GM18511 (cell line): Measurements from ENCODE around the gene TBATA.
"Not testable (repeated sequence)": the region's sequence is repeated elsewhere in the genome, so short reads cannot be mapped to it uniquely, and the experiment has no call there.

Source experiments
- ATAC-seq: cut with Tn5 transposase; IDR thresholded peaks from one replicate; pipeline ENCODE4 v1.9.1; 2021; ENCODE audit warnings: mild to moderate bottlenecking, moderate library complexity; ENCODE audit not compliant: unreplicated experiment

TBATA gene

DNA sequence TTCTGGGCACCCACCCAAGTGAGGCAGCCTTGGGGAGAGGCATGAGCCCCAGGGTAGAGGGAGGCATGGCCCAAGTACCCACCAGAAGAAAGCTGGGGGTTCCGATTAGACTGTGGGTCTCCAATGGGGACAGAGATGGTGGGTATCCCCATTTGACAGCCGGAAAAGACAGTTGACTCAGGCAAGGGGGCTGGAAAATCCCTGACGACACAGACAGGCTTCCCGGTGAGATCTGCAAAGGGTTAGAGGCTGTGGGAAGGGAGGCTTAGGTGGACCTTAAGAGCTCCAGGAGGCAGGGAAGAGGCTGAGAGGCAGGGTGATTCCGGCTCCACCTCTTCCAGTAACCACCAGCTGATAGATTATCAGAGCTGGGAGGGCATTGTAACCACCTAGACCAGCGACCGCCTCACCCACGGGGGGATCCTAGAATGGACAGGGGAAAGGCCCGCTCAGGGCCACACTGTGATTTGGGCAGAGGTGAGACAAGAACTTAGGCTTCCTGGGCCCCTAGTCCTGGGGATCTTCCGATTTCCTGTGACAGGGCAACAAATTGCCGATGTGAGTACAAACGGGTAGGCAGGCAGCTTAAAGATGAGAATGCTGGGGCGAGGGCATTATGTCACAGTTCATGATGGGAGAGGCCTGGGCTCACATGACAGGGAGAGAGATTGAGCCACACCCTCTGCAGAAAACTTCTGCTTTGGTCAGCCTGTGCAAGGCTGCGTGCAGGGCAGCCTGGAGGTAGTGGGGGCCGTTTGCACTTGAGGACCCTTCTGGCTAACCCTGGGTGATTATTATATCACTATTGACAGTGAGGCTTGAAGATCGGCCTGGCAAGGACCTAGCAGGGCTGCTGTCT lies 5.4 kb downstream of the TBATA start:
- no peak for ATAC-seq

GRCh38 chr10:70779088-70779487 lies 6.1 kb downstream of the TBATA start:
- no peak for ATAC-seq

- ATAC-seq: no peak
Measured at GRCh38 chr10:70778267-70778924, 6.8 kb downstream of the TBATA start.

DNA sequence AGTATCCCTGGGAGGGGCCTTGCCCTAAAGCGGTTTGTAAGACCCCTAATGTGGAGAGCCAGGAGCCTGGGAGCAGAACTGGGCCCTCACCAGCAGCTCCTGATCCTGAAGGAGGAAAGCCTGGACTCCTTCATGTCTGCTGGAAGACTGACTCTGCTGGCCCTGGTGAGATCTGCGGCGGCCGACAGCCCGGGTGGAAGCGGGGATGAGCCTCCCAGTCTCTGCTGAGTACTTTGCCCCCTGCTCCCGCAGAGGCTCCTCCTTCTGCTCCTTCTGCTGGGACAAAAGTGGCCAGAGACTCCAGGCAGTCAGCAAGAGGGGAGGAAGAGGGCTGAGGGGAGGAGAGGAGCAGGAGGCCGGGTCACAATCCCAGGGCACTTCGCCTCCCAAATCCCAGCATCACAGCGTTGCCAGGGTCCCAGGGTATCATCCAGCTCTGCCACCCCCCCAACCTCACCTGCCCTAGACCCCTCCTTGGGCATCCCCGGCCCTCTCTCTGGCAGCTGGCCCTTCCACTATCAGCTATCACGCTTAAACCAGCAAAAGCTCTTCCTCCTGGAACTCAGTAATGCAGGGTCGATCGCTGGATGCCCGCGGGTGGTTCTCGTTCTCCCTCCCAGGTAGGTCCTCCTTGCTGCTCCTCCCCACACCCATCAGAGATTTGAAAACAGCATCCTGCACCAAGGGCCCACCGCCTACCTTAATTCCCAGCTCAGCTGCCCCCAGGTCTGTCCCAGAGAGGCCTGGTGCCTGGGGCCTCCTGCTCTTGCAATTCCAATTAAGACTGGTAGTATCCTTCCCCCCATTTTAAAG lies 7.9 kb downstream of the TBATA start:
- no peak for ATAC-seq

DNA sequence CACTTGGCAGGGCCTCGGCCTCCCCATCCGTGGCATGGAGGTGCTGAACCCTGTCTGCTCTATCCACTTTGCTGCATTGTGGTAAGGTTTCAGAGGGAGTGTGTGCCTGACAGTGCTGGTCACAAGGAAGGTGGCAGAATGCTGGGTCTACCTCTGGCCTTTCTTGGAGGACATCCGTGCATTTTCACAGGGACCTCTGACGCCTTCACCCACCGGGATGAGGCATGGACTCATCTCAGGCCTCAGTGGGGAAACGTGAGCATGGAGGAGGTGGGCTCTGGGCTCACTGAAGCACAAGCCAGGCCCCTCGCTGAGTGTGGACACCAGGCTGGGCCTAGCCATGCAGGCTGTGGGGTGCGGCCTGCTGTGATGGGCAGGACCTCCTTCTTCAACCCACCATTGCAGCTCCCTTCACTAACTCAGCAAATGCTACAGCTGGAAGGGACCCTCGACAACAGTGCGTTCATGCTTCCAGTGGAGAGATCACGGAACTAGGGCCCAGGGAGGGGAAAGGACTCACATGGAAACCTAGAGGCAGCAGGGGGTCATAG lies 8.6 kb downstream of the TBATA start:
- no peak for ATAC-seq

DNA sequence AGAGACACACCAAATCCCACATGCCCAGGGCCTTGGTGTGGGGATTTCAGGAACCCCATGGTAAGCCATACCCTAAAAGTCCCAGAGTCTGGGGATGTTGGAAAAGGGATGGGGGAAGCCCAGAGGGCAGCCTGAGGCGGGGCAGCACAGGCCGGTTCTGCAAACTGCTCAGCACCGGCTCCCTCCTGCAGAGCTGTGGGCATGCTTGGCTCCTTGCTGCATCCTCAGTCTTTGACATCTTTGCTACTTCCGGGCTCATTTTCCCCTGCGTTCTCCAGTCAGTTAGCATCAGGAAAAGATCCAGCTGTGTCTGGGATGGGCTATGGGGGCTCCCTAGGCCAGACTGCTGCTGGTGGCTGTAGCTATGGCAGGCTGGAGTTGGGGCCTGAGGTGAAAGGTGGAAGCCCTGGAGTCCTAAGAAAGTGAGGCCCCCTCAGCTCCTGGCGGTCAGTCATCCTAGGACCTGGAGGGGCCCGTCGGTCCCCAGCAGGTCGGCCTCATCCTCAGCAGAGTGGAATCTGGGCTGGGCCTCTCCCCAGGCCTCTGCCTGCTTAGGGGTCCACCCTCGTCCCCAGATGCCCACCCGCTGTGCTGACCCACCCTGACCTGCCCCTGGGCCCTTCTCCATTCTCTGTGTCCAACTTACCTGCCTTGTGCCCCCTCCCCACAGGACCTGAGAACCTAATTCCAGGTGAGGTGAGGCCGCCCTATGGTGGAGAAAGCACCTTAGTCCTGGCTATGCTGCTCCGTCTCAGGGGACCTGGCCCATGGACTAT lies 9.3 kb downstream of the TBATA start:
- no peak for ATAC-seq

GRCh38 chr10:70774810-70775678 lies 10.1 kb downstream of the TBATA start:
- no peak for ATAC-seq

- ATAC-seq: no peak
Measured at GRCh38 chr10:70773965-70774809, 11.0 kb downstream of the TBATA start.

- no peak for ATAC-seq
Measured at GRCh38 chr10:70773461-70773860, 11.7 kb downstream of the TBATA start.

- ATAC-seq: no peak
Measured at GRCh38 chr10:70772627-70773026, 12.6 kb downstream of the TBATA start.

- no peak for ATAC-seq
Measured at GRCh38 chr10:70771311-70772194, 13.6 kb downstream of the TBATA start.

DNA sequence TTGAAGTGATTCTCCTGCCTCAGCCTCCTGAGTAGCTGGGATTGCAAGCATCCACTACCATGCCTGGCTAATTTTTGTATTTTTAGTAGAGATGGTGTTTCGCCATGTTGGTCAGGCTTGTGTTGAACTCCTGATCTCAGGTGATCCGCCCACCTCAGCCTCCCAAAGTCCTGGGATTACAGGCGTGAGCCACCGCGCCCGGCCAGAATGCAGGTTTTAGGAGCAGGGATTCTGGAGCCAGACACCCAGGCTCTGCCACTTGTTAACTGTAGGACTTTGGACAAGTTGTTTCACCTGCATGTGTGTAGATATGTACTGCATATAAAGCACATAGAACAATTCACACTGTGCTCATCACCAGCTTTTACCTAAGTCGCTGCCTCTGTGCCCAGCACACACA lies 14.7 kb downstream of the TBATA start:
- ATAC-seq: not testable (repeated sequence)

DNA sequence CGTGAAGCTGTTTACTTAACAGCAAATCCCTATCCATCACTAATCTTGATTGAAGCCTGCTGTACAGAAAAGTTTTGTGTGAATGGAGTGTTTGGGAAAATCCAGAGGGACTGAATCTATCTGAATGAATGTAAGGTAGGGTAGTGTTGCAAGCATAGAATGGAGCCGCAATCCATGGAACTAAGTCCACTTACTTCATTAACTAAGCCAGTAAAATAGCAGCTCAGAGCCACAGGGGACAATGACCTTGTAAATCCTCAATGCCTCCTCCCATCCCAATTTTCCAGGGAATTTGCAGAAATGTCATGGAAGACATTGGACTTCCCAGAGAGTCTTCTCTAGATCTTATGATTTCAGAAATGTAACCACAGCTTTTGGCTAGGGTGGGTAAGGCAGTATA lies 15.2 kb downstream of the TBATA start:
- no peak for ATAC-seq

- ATAC-seq: no peak
Measured at GRCh38 chr10:70769121-70769520, 16.1 kb downstream of the TBATA start.

GRCh38 chr10:70768026-70768685 lies 17.0 kb downstream of the TBATA start:
- ATAC-seq: not testable (repeated sequence)

DNA sequence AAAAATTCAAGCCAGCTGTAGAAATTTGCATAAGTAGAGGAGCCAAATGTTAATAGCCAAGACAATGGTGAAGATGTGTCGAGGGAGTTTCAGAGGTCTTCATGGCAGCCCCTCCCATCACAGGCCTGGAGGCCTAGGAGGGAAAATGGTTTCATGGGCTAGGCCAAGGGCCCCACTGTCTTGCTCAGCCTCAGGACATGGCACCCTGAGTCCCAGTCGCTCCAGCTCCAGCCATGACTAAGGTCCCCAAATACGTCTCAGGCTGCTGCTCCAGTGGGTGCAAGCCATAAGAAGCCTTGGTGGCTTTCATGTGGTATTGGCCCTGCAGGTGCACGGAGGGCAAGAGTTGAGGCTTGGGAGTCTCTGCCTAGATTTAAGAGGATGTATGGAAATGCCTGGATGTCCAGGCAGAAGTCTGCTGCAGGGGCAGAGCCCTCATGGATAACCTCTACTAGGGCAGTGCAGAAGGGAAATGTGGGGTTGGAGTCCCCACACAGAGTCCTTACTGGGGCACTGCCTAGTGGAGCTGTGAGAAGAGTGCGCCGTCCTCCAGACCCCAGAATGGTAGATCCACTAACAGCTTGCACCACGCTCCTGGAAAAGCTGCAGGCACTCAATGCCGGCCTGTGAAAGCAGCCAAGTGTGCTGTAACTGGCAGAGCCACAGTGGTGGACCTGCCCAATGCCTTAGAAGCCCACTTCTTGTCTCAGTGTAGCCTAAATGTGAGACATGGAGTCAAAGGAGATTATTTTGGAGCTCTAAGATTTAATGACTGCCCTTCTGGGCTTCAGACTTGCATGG lies 19.2 kb downstream of the TBATA start:
- no peak for ATAC-seq
